Neural cell (in vitro differentiated cells): Measurements from ENCODE around the gene DNAH1. TPM values are rescaled to one million over a fixed set of nuclear protein-coding genes. Genes with fewer than 3 reads are reported as not detected.

Experiments used
- H2AFZ ChIP-seq: fragments of 200-600, 300-800 bp; sonication (generic), shearing (Covaris generic); 2 replicates; pipeline ENCODE4 v1.6.0; 2014; ENCODE audit warnings: low read depth, mild to moderate bottlenecking, antibody characterized with exemption, low read length, moderate library complexity
- H3F3A ChIP-seq: fragments of 200-600 bp; shearing (Covaris generic); 2 replicates; pipeline ENCODE4 v1.6.1; 2016; ENCODE audit warnings: mild to moderate bottlenecking, moderate library complexity, mixed read lengths, antibody characterized with exemption, low read length; ENCODE audit not compliant: insufficient read depth, poor library complexity, severe bottlenecking
- H3K27ac ChIP-seq: fragments of 200-600, 300-800 bp; sonication (generic), shearing (Covaris generic); 2 replicates; pipeline ENCODE4 v1.5.1; 2014; ENCODE audit warnings: mild to moderate bottlenecking, low read length, moderate library complexity
- H3K27me3 ChIP-seq: fragments of 300-800, 200-600 bp; sonication (generic), shearing (Covaris generic); 2 replicates; pipeline ENCODE4 v1.6.0; 2014; ENCODE audit warnings: mild to moderate bottlenecking, low read depth, low read length, moderate library complexity; ENCODE audit not compliant: insufficient read depth
- H3K36me3 ChIP-seq: fragments of 300-800, 200-600 bp; sonication (generic), shearing (Covaris generic); 2 replicates; pipeline ENCODE4 v1.5.1; 2014; ENCODE audit warnings: mild to moderate bottlenecking, antibody characterized with exemption, low read length, moderate library complexity; ENCODE audit not compliant: insufficient read depth
- H3K4me2 ChIP-seq: fragments of 300-800, 200-600 bp; sonication (generic), shearing (Covaris generic); 2 replicates; pipeline ENCODE4 v1.6.0; 2014; ENCODE audit warnings: mild to moderate bottlenecking, low read length
- H3K4me3 ChIP-seq: fragments of 300-800, 200-600 bp; sonication (generic), shearing (Covaris generic); 2 replicates; pipeline ENCODE4 v1.5.1; 2014; ENCODE audit warnings: mild to moderate bottlenecking, low read length, moderate library complexity
- H3K79me2 ChIP-seq: fragments of 200-600 bp; shearing (Covaris generic); replicated peaks from 2 replicates; pipeline ENCODE4 v1.6.0; 2014; ENCODE audit warnings: mild to moderate bottlenecking, low read length, moderate library complexity; ENCODE audit not compliant: insufficient read depth
- H3K9ac ChIP-seq: fragments of 300-800, 200-600 bp; sonication (generic), shearing (Covaris generic); 2 replicates; pipeline ENCODE4 v1.6.1; 2016; ENCODE audit warnings: mild to moderate bottlenecking, low read length, mixed read lengths
- H3K9me2 ChIP-seq: fragments of 200-600 bp; shearing (Covaris generic); 2 replicates; pipeline ENCODE4 v1.6.1; 2016; ENCODE audit warnings: mild to moderate bottlenecking, low read length, mixed read lengths; ENCODE audit not compliant: insufficient read depth
- H3K9me3 ChIP-seq: fragments of 200-600, 300-800 bp; sonication (generic), shearing (Covaris generic); 2 replicates; pipeline ENCODE4 v1.6.1; 2016; ENCODE audit warnings: mild to moderate bottlenecking, mixed run types, low read length, moderate library complexity, mixed read lengths
- H4K20me1 ChIP-seq: fragments of 200-600 bp; shearing (Covaris generic); 2 replicates; pipeline ENCODE4 v1.6.1; 2016; ENCODE audit warnings: mild to moderate bottlenecking, mixed run types; ENCODE audit not compliant: insufficient read depth
- EP300 ChIP-seq: fragments of 450-650 bp; conservative IDR thresholded peaks from 2 replicates; pipeline ENCODE4 v1.6.1; 2014; ENCODE audit warnings: antibody characterized with exemption, mild to moderate bottlenecking, moderate library complexity; ENCODE audit not compliant: poor library complexity, severe bottlenecking
- EZH2 ChIP-seq: fragments of 200-600, 300-800 bp; shearing (Covaris generic), sonication (generic); IDR thresholded peaks from 2 replicates; pipeline ENCODE4 v1.6.1; 2014; ENCODE audit warnings: antibody characterized with exemption, low read length, borderline replicate concordance, mild to moderate bottlenecking; ENCODE audit not compliant: insufficient read depth, poor library complexity, severe bottlenecking
- MXI1 ChIP-seq: fragments of 450-650 bp; conservative IDR thresholded peaks from 2 replicates; pipeline ENCODE4 v1.6.1; 2014; ENCODE audit warnings: antibody characterized with exemption, mild to moderate bottlenecking; ENCODE audit not compliant: poor library complexity, severe bottlenecking
- POLR2AphosphoS5 ChIP-seq: IDR thresholded peaks from 2 replicates; pipeline ENCODE4 v1.6.1; 2012
- RAD21 ChIP-seq: fragments of 450-650 bp; conservative IDR thresholded peaks from 2 replicates; pipeline ENCODE4 v1.6.1; 2014; ENCODE audit warnings: antibody characterized with exemption, mild to moderate bottlenecking, moderate library complexity
- SMC3 ChIP-seq: fragments of 450-650 bp; conservative IDR thresholded peaks from 2 replicates; pipeline ENCODE4 v1.6.1; 2014; ENCODE audit warnings: antibody characterized with exemption, mild to moderate bottlenecking, moderate library complexity; ENCODE audit not compliant: poor library complexity
- TAF1 ChIP-seq: IDR thresholded peaks from 2 replicates; pipeline ENCODE4 v1.6.1; 2012; ENCODE audit warnings: low read depth
- polyA plus RNA-seq: library from polyadenylated mRNA; depleted of rRNA; stranded (reverse); fragments of >200 nt; gene quantifications from 2 replicates; pipeline ENCODE4 v1.2.3, GENCODE V29; 2014
- TF ChIP-seq, protein P1 (sequence below): fragments of 450-650 bp; IDR thresholded peaks from 2 replicates; pipeline ENCODE4 v1.5.1; 2014; ENCODE audit warnings: antibody characterized with exemption, mild to moderate bottlenecking, moderate library complexity; ENCODE audit not compliant: poor library complexity, severe bottlenecking
- TF ChIP-seq, protein P2 (sequence below): IDR thresholded peaks from 2 replicates; pipeline ENCODE4 v1.6.1; 2012; ENCODE audit warnings: borderline replicate concordance

DNAH1 gene
- polyA plus RNA-seq, 1 donor from 2014 or later, result 5.4 TPM

GRCh38 chr3:52308308-52308707, 7.8 kb upstream of the DNAH1 start:
- H3K4me2 ChIP-seq, result no peak overlapping the region
- no peaks in the 10 kb centered on the region for H3F3A ChIP-seq
- H3K79me2 ChIP-seq, result no peaks in the 10 kb centered on the region
- no peaks in the 10 kb centered on the region for H3K36me3 ChIP-seq
- no peaks in the 10 kb centered on the region for H3K9me2 ChIP-seq
- no peak overlapping the region for H3K27ac ChIP-seq
- no peaks in the 10 kb centered on the region for H3K9me3 ChIP-seq
- no peaks in the 10 kb centered on the region for H3K27me3 ChIP-seq
- no peak overlapping the region for H3K9ac ChIP-seq
- H4K20me1 ChIP-seq, result no peaks in the 10 kb centered on the region
- no peak overlapping the region for H2AFZ ChIP-seq
- no peak overlapping the region for H3K4me3 ChIP-seq
- TF ChIP-seq EZH2 (no peak), RAD21 (no peak), POLR2AphosphoS5 (no peak), TAF1 (no peak), MXI1 (no peak), SMC3 (no peak), EP300 (no peak)
- TF ChIP-seq, protein P1, sequence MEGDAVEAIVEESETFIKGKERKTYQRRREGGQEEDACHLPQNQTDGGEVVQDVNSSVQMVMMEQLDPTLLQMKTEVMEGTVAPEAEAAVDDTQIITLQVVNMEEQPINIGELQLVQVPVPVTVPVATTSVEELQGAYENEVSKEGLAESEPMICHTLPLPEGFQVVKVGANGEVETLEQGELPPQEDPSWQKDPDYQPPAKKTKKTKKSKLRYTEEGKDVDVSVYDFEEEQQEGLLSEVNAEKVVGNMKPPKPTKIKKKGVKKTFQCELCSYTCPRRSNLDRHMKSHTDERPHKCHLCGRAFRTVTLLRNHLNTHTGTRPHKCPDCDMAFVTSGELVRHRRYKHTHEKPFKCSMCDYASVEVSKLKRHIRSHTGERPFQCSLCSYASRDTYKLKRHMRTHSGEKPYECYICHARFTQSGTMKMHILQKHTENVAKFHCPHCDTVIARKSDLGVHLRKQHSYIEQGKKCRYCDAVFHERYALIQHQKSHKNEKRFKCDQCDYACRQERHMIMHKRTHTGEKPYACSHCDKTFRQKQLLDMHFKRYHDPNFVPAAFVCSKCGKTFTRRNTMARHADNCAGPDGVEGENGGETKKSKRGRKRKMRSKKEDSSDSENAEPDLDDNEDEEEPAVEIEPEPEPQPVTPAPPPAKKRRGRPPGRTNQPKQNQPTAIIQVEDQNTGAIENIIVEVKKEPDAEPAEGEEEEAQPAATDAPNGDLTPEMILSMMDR, result no peak
- TF ChIP-seq, protein P2, sequence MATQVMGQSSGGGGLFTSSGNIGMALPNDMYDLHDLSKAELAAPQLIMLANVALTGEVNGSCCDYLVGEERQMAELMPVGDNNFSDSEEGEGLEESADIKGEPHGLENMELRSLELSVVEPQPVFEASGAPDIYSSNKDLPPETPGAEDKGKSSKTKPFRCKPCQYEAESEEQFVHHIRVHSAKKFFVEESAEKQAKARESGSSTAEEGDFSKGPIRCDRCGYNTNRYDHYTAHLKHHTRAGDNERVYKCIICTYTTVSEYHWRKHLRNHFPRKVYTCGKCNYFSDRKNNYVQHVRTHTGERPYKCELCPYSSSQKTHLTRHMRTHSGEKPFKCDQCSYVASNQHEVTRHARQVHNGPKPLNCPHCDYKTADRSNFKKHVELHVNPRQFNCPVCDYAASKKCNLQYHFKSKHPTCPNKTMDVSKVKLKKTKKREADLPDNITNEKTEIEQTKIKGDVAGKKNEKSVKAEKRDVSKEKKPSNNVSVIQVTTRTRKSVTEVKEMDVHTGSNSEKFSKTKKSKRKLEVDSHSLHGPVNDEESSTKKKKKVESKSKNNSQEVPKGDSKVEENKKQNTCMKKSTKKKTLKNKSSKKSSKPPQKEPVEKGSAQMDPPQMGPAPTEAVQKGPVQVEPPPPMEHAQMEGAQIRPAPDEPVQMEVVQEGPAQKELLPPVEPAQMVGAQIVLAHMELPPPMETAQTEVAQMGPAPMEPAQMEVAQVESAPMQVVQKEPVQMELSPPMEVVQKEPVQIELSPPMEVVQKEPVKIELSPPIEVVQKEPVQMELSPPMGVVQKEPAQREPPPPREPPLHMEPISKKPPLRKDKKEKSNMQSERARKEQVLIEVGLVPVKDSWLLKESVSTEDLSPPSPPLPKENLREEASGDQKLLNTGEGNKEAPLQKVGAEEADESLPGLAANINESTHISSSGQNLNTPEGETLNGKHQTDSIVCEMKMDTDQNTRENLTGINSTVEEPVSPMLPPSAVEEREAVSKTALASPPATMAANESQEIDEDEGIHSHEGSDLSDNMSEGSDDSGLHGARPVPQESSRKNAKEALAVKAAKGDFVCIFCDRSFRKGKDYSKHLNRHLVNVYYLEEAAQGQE, result no peak

DNA sequence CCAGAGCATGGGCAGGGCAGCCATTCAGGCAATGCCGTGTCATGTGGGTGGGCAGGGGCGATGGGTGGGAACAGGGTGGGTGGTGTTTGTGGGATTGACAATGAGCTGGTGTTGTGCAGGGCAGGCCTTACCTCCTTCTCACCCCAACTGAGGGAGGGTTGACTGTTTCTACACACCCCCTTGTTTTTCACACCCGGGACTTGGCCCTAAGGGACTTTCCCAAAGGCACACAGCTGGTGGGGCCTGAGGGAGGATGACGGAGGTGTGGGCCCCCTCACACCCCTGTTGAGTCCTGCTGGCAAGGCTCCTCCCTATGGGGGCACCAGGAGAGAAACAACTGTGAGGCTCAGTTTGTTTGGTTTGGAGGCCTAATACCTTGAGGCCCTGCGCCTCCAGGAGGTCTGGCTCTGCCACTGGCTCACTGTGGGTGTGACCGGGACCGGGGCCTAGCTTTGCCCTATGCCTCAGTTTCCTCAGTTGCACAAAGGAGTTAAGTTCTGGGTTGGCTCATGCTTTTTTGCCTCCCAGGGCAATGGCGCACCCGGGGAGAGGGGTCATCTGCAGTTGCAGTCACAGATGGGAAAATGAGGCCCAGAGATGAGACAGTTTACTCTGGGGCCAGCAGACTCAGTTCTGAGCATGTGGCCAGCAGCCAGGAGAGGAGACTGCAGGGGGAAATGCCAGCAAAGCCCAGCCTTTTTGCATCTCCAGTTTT, 5.1 kb upstream of the DNAH1 start:
- no peak overlapping the region for H2AFZ ChIP-seq
- peak overlapping the region; percentile 60 for H3K9ac ChIP-seq
- H3K27ac ChIP-seq, result peak overlapping the region; percentile 79
- H3K4me2 ChIP-seq, result no peak overlapping the region
- no peak overlapping the region for H3K4me3 ChIP-seq
- H4K20me1 ChIP-seq, result no peaks in the 10 kb centered on the region
- TF ChIP-seq MXI1, result peak; percentile 7
- no peak for TF ChIP-seq SMC3
- no peaks in the 10 kb centered on the region for H3K36me3 ChIP-seq
- H3F3A ChIP-seq, result no peaks in the 10 kb centered on the region
- no peaks in the 10 kb centered on the region for H3K9me2 ChIP-seq
- no peaks in the 10 kb centered on the region for H3K27me3 ChIP-seq
- no peaks in the 10 kb centered on the region for H3K9me3 ChIP-seq
- no peaks in the 10 kb centered on the region for H3K79me2 ChIP-seq
